T-helper 2 cell treated with Interferon-gamma antibody and Interleukin-4, amounts not matched to agents 100 ng/mL and 5 ng/mL, for 36 hours (primary cell): ENCODE measurements around the gene KCNAB3. TPM values are rescaled to one million over a fixed set of nuclear protein-coding genes. Genes with fewer than 3 reads are reported as not detected.

ENCODE experiments used
- intact Hi-C: fragments of 100-400 bp; cut with micrococcal nuclease; formaldehyde crosslinking; loops from one replicate; pipeline ENCODE4 v1.15.1; 2023
- total RNA-seq: library from RNA; stranded (reverse); gene quantifications from 2 replicates; pipeline ENCODE4 v1.2.3, GENCODE V29; 2022

KCNAB3 gene
- total RNA-seq, 1 donor from 2014 or later, result 9.2 TPM

- intact Hi-C loops, result no loop called here
These were observed 11.1 kb upstream of the KCNAB3 start for GRCh38 chr17:7940743-7941142.

GRCh38 chr17:7940034-7940433 is 10.4 kb upstream of the KCNAB3 start:
- intact Hi-C loops, result no loop called here

- intact Hi-C loops, result no loop called here
These were observed 6.2 kb upstream of the KCNAB3 start for GRCh38 chr17:7935859-7936258.

GRCh38 chr17:7932949-7933348 is 3.3 kb upstream of the KCNAB3 start:
- intact Hi-C loops, result loop anchor here (1.0 to 5.0 kb wide), 7 partner anchors 18 to 98 kb away; partner anchors contain the start of gene NAA38

DNA sequence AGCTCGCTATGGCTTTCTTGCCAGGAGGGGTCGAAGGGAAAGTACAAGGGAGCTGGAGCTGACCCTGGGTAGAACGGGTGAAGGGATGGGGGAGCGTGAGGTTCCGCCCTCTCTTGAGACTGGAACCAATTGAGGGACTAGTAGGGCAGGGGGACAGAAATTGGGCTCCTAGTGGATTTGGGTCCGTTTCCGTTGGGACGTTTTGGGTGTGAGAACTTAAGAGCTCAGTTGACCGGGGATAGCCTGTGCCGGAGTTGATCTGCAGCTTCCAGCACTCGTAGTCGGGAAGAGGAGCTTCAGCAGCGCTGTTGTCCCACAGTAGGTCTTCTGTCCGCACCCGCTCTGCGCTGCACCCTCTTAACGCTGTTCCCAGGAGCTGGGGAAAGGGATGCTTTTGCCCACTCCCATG is 2.8 kb upstream of the KCNAB3 start:
- intact Hi-C loops, result loop anchor here (1.0 to 5.0 kb wide), 7 partner anchors 17 to 97 kb away; partner anchors contain the start of gene NAA38

DNA sequence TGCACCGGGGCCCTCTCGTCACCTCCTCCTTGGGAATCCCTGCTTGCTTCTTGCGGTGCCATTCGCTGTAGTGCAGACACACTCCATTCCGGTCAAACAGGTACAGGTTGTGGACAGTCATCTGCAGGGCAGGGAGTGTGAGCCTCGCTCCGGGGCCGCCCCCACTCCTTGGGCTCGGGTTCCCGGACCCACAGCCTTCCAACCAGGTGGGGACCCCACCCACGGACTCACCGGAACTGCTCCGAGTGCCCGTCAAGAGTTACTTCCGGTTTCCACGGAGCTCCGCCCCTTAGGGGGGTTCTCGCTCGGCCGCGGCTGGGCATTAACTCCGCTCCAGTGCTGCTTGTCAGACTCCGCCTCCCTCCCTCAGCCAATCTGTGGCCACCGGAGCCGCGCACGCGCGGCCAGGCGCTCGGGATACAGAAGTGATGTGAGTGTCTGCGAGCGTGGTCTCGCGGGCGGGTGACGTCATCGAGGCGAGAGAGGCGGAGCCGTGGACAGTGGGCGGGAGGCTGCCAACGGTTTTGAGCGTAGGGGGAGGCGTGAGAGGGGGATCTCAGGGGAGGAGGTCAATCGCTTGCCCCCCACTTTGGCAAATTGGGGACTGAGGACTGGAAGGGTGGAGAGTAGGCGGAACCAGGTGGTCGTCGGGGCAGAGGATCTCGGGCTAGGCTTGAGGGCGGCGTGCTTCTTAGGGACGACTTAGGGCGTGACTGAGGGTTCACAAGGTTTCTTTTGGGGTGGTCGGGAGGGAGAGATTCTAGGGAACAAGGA is 2.2 kb upstream of the KCNAB3 start, which contains the start of the genes CNTROB and TRAPPC1:
CNTROB (plus strand) TSS at position 498 of the 774 bp plus-strand sequence. CDS start 874 bp downstream, outside the sequence.
TRAPPC1 (minus strand) TSS at position 238 of the 774 bp plus-strand sequence; CDS start at position 121, 117 bp downstream.
- intact Hi-C loops, result loop anchor here (1.0 to 5.0 kb wide), 7 partner anchors 17 to 97 kb away; partner anchors contain the start of gene NAA38

- intact Hi-C loops, result loop anchor here (5.0 kb wide), 1 partner anchor 61 kb away; no protein-coding TSS in a partner anchor
These were observed 1.4 kb upstream of the KCNAB3 start for GRCh38 chr17:7930841-7931631.

DNA sequence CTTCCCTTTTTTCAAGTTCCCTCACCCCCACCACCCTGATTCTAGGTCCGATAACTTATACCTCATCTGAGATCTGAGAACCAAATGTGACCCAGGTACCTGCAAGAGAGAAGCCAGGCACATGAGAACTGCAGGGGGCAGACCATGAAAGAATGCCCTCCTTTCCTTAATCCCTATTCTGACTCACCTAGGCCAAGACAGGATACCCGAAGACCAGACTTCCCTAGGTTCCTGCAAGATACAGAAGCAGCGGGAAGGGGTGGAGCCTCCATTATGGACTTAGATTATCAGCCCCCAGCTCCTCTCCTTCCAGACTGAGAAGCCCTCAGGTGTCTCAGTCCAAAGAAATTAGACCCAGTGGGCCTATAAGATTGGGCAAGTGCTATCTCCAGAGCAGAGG is 2.1 kb downstream of the KCNAB3 start:
- intact Hi-C loops, result no loop called here

DNA sequence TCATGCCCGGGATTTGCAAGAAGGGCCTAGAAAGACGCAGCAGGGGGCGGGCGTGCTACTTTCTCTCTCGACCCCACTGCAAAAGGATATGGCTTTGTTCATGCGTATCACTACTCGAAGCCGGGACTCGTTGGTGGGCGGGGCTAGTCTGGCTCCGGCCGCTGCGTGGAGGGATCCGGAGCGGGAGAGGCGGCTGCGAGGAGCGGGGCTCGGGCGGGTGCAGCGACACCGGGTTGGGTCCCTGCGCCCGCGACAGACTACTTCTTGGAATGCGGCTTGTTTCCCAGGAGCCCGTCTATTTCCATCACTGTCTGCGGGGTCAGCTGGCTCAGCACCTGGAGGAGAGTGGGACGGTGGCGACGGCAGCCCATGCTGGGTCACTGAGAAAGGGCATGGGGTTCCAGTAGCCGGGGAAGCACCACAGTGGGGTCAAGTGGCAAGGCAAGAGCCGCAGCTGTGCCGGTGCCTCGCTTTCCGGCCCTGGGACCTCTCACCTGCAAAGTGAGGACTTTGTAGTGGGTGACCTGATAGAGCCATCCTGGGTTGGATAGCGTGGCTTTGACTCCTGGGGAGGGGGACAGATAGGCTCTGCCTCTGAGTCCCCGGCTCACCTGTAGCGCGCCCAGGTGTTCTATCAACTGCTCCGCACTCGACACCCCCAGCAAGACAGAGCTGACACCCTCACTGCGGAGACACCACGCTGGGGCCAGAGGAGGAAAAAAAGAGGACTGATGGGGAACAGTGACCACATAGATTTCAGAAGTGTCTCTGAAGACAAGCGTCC is 6.6 kb downstream of the KCNAB3 start:
- intact Hi-C loops, result no loop called here

DNA sequence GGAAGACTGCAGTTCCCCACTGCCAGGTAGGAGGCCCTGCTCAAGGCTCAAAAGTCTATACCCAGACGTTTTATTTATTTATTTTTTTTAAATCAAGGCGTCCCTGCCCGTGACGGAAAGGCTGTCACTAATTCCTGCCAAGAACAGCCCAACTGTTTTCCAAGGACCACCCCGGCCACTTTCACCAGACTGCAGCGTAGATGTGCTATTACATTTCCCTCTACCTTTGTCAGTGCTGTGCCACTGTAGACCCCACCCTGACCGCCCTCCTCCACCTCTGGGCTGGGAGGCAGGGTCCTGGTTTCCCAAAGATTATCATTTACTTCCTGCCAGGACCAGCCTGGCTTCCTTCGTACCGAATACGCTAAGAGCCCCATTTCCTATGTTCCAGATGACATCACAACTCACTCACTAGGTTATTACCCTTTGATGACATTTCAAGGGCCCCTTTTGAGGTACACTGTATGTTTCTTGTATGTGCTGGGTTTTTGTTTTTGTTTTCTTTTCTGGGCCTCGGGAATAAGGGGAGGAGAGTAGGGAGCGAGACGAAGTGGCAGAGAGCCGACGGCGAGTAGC is 7.3 kb downstream of the KCNAB3 start:
- intact Hi-C loops, result no loop called here

DNA sequence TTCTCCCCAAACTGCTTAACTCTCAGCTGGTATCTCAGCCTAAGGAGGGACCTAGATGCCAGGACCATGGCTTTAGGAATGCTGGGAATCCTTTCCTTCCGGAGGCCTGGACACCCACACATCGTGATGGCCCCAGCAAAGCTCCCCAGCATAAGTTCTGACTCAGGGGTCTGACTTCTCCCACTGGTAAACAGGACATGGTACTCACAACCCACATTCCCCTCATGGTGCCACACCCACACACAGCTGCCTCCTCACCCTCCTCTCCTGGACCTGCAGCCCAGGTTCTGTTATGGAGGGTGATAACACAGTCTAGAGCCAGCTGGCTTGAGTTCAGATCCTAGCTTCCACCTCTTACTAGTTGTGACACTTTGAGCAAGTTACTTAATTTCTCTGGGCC is 12.8 kb downstream of the KCNAB3 start:
- intact Hi-C loops, result no loop called here

DNA sequence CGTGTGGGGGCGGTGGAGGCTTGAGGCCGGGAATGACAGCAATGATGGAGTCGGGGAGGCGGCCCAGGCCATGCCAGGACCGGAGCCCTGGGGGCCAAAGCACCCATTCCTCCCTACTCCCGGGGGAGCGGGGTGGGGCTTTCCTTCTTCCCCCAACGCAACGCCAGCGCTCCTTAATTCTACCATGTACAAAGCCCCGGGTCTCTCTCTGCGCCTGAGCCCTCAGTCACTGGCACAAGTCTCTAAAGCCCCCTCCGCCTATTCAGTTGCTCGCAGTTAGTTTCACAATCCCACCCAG is 13.3 kb downstream of the KCNAB3 start:
- intact Hi-C loops, result no loop called here

GRCh38 chr17:7915611-7916384 is 13.9 kb downstream of the KCNAB3 start, which contains the start of gene RNF227:
Gene RNF227, minus strand, starts transcription at chr17:7916289. Its CDS starts 94 bp downstream, at chr17:7916195.
- intact Hi-C loops, result loop anchor here (1.0 to 2.0 kb wide), 3 partner anchors 17 to 59 kb away; partner anchors contain the start of genes CNTROB and NAA38

GRCh38 chr17:7915179-7915610 is 14.5 kb downstream of the KCNAB3 start:
- intact Hi-C loops, result loop anchor here (1.0 to 2.0 kb wide), 3 partner anchors 17 to 58 kb away; partner anchors contain the start of genes CNTROB and NAA38

GRCh38 chr17:7912927-7913524 is 16.6 kb downstream of the KCNAB3 start:
- intact Hi-C loops, result loop anchor here (1.0 to 5.0 kb wide), 3 partner anchors 75 to 144 kb away; no protein-coding TSS in a partner anchor

- intact Hi-C loops, result loop anchor here (5.0 kb wide), 1 partner anchor 146 kb away; no protein-coding TSS in a partner anchor
These were observed 18.5 kb downstream of the KCNAB3 start for GRCh38 chr17:7911116-7911515.

DNA sequence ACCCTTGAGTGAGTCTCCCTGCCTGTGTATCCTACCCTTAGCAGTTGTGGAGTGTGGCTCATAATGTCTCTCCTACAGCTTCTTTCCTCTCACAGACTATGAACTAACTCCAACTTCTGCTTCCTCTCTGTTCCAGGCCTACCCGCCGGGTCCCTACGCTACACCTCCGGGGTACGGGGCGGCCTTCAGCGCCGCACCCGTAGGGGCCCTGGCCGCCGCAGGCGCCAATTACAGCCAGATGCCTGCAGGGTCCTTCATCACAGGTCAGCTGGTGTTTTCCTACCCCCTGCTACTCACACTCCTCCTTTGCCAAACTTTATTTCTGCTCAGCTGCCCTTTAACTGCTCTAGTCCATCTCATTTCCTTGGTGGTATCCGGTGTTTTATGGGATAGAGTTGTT is 18.9 kb downstream of the KCNAB3 start:
- intact Hi-C loops, result loop anchor here (5.0 kb wide), 1 partner anchor 147 kb away; no protein-coding TSS in a partner anchor

DNA sequence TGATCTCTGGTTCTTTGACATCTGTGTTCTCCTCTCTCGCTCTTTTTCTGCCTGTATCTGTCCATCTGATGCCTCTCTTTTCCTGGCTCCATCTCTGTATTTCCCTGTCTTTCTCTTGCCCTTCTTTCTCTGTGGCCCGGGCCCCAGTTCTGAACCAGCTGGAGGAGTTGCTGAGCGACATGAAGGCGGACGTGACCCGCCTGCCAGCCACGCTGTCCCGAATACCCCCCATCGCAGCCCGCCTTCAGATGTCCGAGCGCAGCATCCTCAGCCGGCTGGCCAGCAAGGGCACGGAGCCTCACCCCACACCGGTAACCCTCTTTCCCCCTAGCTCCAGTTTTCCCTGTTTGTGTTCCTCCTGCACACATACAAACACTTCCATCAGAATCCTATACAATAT is 19.4 kb downstream of the KCNAB3 start:
- intact Hi-C loops, result loop anchor here (5.0 kb wide), 1 partner anchor 147 kb away; no protein-coding TSS in a partner anchor

- intact Hi-C loops, result no loop called here
These were observed 20.6 kb downstream of the KCNAB3 start for GRCh38 chr17:7909089-7909488.
